ENCODE data around the gene INSL3. TPM values are rescaled to one million over a fixed set of nuclear protein-coding genes. Genes with fewer than 3 reads are reported as not detected.

Gene INSL3
- total RNA-seq, 1 donor from 2014 or later = not detected

DNA sequence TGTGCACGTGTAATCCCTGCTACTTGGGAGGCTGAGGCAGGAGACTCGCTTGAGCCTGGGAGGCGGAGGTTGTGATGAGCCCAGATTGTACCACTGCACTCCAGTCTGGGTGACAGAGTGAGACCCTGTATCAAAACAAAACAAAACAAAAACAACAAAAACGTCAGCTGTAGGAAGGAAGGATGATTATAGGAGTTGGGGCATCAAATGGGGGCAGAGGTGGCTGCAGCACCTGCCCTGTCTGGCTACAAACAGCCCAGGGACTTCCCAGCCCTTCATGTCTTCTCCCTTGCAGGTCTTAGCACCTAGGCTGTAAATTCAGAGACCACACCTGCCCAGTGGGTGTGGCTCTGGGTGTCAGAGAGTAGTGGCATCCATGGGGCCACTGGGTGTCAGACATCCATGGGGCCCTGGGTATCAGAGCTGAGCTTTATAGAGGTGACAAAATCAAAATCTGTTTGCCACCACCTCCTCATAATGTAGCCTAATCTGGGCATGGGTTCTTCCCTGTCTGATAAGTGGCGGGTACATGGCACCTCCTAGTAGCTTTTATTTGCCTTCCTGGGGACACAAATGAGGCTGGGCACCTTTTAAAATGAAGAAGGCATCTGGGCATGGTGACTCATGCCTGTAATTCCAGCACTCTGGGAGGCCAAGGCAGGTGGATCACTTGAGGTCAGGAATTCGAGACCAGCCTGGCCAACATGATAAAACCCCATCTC, 31.1 kb downstream of the INSL3 start:
- DNase-seq (ENCODE audit: low spot score) = no peak
- Histone ChIP-seq H3K4me2 (no peak overlapping the region), H3K9ac (no peak overlapping the region), H3K36me3 (no peaks in the 10 kb centered on the region), H3K9me3 (ENCODE audit: low read depth) (no peaks in the 10 kb centered on the region), H3K27ac (no peak overlapping the region), H3K79me2 (ENCODE audit: low read depth) (no peaks in the 10 kb centered on the region), H4K20me1 (ENCODE audit: low read depth) (no peaks in the 10 kb centered on the region), H3K27me3 (peaks cover 21% of the 10 kb centered on the region), H2AFZ (replicated peaks) (no peak overlapping the region), H3F3A (ENCODE audit: low read depth) (no peaks in the 10 kb centered on the region), H3K4me3 (no peak overlapping the region), H3K4me1 (no peaks in the 10 kb centered on the region)
- Mint-ChIP-seq H3K9me3 (no peaks in the 10 kb centered on the region), H3K27me3 (ENCODE audit: insufficient read depth, low read depth) (peaks cover 16% of the 10 kb centered on the region), H3K36me3 (no peaks in the 10 kb centered on the region), H3K4me3 (no peak overlapping the region), H3K4me1 (peaks cover 13% of the 10 kb centered on the region), H3K27ac (no peak overlapping the region)
- TF ChIP-seq EZH2 (IDR thresholded peaks at IDR 0.05) (no peak), EZH2phosphoT487 (IDR thresholded peaks at IDR 0.05) (no peak)
- TF ChIP-seq, protein P1, sequence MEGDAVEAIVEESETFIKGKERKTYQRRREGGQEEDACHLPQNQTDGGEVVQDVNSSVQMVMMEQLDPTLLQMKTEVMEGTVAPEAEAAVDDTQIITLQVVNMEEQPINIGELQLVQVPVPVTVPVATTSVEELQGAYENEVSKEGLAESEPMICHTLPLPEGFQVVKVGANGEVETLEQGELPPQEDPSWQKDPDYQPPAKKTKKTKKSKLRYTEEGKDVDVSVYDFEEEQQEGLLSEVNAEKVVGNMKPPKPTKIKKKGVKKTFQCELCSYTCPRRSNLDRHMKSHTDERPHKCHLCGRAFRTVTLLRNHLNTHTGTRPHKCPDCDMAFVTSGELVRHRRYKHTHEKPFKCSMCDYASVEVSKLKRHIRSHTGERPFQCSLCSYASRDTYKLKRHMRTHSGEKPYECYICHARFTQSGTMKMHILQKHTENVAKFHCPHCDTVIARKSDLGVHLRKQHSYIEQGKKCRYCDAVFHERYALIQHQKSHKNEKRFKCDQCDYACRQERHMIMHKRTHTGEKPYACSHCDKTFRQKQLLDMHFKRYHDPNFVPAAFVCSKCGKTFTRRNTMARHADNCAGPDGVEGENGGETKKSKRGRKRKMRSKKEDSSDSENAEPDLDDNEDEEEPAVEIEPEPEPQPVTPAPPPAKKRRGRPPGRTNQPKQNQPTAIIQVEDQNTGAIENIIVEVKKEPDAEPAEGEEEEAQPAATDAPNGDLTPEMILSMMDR (IDR thresholded peaks at IDR 0.05) = no peak

DNA sequence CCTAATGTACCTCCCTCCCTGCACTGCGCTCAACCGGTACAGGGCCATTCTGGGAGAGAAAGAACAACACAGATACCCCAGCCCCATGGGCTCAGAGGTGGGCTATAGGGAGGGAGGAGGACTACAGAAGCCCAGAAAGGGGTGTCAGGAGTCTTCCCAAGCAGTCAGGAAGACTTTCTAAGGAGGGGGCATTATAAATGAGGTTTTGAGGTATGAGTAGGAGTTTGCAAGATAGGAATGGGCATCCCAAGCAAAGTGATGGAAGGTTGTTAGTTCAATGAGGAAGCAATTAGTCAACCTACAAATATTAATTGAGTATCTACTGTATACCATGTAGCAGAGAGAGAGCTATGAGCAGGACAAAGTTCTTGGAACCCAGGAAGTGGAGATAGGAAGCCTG, 32.7 kb downstream of the INSL3 start:
- Mint-ChIP-seq H3K4me3 (no peak overlapping the region), H3K4me1 (peaks cover 13% of the 10 kb centered on the region), H3K36me3 (peaks cover 5% of the 10 kb centered on the region), H3K9me3 (no peaks in the 10 kb centered on the region), H3K27ac (no peak overlapping the region), H3K27me3 (ENCODE audit: insufficient read depth, low read depth) (peaks cover 3% of the 10 kb centered on the region)
- Histone ChIP-seq H3K27me3 (peaks cover 5% of the 10 kb centered on the region), H3K79me2 (ENCODE audit: low read depth) (no peaks in the 10 kb centered on the region), H4K20me1 (ENCODE audit: low read depth) (peaks cover 12% of the 10 kb centered on the region), H3K9ac (no peak overlapping the region), H3K27ac (no peak overlapping the region), H3K4me3 (no peak overlapping the region), H3K4me2 (no peak overlapping the region), H2AFZ (replicated peaks) (no peak overlapping the region), H3K36me3 (no peaks in the 10 kb centered on the region), H3K9me3 (ENCODE audit: low read depth) (no peaks in the 10 kb centered on the region), H3F3A (ENCODE audit: low read depth) (no peaks in the 10 kb centered on the region), H3K4me1 (no peaks in the 10 kb centered on the region)
- DNase-seq (ENCODE audit: low spot score) = no peak
- TF ChIP-seq EZH2 (IDR thresholded peaks at IDR 0.05) (no peak), EZH2phosphoT487 (IDR thresholded peaks at IDR 0.05) (no peak)
- TF ChIP-seq, protein P1 (IDR thresholded peaks at IDR 0.05) = no peak

DNA sequence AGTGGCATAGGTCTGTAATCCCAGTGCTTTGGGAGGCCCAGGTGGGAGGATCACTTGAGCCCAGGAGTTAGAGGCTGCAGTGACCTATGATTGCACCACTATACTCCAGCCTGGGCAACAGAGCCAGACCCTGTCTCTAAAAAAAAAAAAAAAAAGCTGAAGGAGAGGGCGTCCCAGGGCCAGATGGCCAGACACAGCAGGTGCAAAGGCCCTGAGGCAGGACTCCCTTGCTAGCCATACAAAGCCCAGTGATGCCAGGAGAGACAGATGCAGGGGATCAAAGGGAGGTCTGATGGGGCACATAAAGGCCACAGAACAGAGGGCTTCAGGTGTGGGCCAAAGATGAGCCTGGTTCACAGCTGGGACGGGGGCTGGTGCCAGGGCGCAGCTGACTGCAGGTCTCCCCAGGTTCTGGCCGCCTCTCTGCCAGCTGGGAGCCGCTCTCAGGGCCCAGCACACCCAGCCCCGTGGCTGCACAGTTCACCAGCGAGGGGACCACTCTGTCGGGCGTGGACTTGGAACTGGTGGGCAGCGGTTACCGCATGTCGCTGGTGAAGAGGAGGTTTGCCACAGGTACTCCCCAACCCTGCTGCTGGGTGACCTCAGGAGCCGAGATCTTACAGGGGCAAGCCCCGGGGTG, 33.9 kb downstream of the INSL3 start:
- Histone ChIP-seq H3K79me2 (ENCODE audit: low read depth) (no peaks in the 10 kb centered on the region), H3K9me3 (ENCODE audit: low read depth) (no peaks in the 10 kb centered on the region), H3F3A (ENCODE audit: low read depth) (no peaks in the 10 kb centered on the region), H3K9ac (no peak overlapping the region), H3K4me2 (no peak overlapping the region), H3K27ac (no peak overlapping the region), H3K36me3 (no peaks in the 10 kb centered on the region), H3K4me3 (no peak overlapping the region), H3K27me3 (no peaks in the 10 kb centered on the region), H3K4me1 (no peaks in the 10 kb centered on the region), H2AFZ (replicated peaks) (no peak overlapping the region), H4K20me1 (ENCODE audit: low read depth) (peaks cover 14% of the 10 kb centered on the region)
- Mint-ChIP-seq H3K4me3 (no peak overlapping the region), H3K27me3 (ENCODE audit: insufficient read depth, low read depth) (no peaks in the 10 kb centered on the region), H3K4me1 (peaks cover 11% of the 10 kb centered on the region), H3K36me3 (peaks cover 8% of the 10 kb centered on the region), H3K9me3 (no peaks in the 10 kb centered on the region), H3K27ac (no peak overlapping the region)
- TF ChIP-seq EZH2 (IDR thresholded peaks at IDR 0.05) (no peak), EZH2phosphoT487 (IDR thresholded peaks at IDR 0.05) (no peak)
- TF ChIP-seq, protein P1 (IDR thresholded peaks at IDR 0.05) = no peak
- no peak for DNase-seq (ENCODE audit: low spot score)

All from neural progenitor cell (in vitro differentiated cells).